HG02571 (cell line): ENCODE measurements around the gene LMO4.

Experiments
- ATAC-seq: cut with Tn5 transposase; IDR thresholded peaks from one replicate; pipeline ENCODE4 v1.9.1; 2021; ENCODE audit warnings: mild to moderate bottlenecking, moderate library complexity; ENCODE audit not compliant: unreplicated experiment

The LMO4 gene

GRCh38 chr1:87328272-87329050 lies at the start of gene LMO4:
LMO4 (plus strand) TSS chr1:87328880; CDS start chr1:87332016, 3,136 bp downstream.
- peak; percentile 80 for ATAC-seq

DNA sequence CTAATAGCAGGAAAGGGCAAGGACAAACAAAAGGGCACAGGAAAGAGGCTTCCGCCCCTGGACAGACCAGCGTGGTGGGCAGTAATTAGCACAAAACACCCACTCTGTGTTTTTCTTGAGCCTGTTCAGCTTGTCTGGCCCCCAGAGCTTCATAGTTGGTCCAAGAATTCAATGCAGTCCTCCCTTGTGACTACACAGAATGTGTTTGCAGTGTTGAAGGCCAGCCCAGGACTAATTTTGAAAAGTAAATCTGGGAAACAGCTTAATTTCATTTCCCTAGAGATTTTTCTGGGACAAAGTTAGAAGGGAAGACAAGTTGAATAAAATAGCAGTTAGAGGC lies 49.2 kb upstream of the LMO4 start:
- ATAC-seq = no peak

- ATAC-seq = no peak
Measured at GRCh38 chr1:87279966-87280535, 48.6 kb upstream of the LMO4 start.

- ATAC-seq = no peak
Measured at GRCh38 chr1:87284456-87285240, 44.0 kb upstream of the LMO4 start.

- ATAC-seq = no peak
Measured at GRCh38 chr1:87291107-87291506, 37.6 kb upstream of the LMO4 start.

- no peak for ATAC-seq
Measured at GRCh38 chr1:87292684-87293493, 35.8 kb upstream of the LMO4 start.

GRCh38 chr1:87294633-87295032 lies 34.0 kb upstream of the LMO4 start:
- no peak for ATAC-seq

DNA sequence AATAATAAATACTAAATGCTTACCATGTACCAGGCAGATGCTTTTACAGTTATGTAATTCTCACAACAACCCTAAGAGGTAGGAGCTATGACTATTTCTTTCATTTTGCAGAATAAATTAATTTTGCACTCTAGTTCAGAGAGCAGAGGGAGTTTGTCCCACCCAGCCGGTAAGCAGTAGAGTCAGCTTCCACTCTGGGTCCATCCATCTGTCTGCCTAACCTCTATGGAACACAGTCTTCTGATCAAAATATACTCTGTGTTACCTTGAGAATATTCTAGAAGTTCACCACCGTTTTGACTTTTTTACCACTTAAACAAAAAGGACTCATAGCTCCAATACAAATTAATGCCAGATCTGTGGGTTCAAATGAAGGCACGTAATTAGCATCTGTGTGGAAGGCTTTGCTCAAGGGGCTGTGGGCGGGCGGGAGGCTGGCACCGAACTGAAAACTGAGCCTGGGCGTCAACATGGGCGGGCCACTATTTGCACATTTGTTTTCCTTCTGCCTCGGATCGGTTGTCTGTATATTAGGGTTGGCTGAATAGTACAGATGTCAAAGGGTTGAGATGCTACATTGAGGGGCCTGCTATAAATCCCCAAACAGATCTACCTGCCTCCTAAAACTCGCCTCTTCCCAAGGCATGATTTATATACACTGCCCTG lies 33.1 kb upstream of the LMO4 start:
- no peak for ATAC-seq

DNA sequence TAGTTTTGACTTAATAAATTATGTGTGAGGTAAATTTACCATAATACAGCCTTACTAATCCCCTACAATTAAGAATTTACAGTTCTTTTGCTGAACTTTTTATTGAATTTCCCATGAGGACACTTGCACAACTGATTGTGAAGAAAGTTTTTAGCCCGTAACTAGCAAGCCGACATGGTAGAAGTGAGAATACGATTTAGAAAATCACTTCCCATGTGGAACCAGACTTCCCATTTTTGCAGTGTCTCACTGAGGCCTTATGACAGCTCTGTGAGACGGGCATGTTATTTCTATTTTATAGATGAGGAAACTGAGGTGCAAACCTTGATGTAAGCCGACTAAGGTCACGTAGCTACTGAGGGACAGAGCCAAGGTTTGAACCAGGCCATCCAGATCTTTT lies 32.5 kb upstream of the LMO4 start:
- no peak for ATAC-seq

- no peak for ATAC-seq
Measured at GRCh38 chr1:87299661-87300060, 29.0 kb upstream of the LMO4 start.

GRCh38 chr1:87300628-87301027 lies 28.1 kb upstream of the LMO4 start:
- ATAC-seq = no peak

GRCh38 chr1:87305151-87305550 lies 23.5 kb upstream of the LMO4 start:
- ATAC-seq = no peak

DNA sequence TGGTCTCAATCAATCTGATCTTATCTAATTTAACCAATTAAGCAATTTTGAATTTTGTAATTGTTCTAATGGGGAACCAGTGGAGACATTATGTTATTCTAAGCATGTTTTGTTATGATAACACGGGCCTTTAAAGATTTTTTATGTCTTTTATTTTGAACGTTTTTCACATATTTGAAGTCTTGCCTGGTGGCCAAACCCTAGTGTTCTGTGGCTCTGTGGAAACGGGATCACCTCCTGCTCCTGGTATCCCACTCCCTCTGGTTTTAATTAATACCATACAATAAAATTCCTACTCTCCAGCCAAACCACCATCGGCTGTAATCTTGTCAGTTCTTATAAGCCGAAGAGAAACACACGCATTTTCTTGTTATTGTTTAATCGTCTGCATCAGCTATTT lies 22.9 kb upstream of the LMO4 start:
- no peak for ATAC-seq

GRCh38 chr1:87307306-87307705 lies 21.4 kb upstream of the LMO4 start:
- ATAC-seq = no peak

GRCh38 chr1:87307931-87308330 lies 20.7 kb upstream of the LMO4 start:
- ATAC-seq = no peak

- ATAC-seq = no peak
Measured at GRCh38 chr1:87314091-87314490, 14.6 kb upstream of the LMO4 start.

DNA sequence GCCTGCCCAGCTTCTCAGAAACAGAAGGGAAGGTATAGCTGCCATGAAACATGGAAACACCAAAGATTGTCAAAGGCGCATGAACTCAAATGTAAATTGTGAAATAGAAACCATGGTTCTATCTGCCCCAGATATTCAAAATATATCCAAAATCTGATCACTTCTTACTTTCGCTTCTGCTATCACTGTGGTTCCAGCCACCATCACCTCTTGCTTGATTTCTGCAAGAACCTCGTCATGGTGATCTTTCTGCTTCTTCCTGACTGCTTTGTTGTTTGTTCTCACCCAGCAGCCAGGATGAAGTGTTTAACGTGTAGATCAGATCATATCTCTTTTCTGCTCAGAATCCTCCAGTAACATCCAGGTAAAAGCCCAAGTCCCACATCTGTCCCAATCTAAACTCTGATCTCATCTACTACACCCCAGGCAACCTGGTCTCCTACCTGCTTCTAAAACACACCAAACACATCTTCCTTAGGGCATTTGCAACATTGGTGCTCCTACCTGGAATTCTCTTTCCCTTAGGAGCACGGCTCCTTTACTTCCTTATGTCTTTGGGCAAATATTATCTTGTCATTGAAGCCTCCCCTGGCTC lies 10.5 kb upstream of the LMO4 start:
- ATAC-seq = no peak

GRCh38 chr1:87318806-87319205 lies 9.9 kb upstream of the LMO4 start:
- ATAC-seq = no peak

DNA sequence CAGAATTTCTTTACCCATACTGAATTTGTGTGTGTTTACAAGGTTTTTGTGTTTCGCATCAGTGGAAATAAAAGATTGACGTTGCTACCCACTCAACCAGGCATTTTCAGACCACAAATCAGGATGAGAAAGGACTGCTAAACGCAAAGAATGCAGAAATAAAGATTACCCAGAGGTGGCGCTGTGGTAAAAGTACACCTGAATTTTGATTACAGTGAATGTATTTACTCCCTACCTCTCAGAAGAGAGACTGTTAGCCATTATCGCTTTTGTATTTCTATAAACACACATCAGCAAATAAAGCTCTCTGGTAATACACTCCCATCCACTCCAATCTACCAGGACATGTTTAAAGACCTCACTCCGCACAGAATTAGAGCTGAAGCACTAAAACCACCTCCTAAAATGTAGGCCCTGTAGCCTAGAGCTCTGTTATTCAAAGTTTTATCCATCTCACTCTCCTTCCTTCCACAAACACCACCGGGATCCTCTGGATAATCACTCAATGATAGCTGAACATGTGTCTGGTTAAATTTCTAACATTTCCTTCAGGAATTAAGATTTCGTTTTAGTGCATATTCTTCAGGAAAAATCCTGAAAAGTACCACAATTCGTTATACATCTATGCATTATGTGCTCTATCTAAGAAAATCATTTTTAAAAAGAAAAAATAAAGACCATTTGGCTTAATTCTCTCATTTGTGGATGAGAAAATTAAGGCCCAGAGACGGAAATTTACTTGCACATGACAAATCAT lies 2.5 kb upstream of the LMO4 start:
- no peak for ATAC-seq
